ENCODE results near the gene RAP1GDS1.

DNA sequence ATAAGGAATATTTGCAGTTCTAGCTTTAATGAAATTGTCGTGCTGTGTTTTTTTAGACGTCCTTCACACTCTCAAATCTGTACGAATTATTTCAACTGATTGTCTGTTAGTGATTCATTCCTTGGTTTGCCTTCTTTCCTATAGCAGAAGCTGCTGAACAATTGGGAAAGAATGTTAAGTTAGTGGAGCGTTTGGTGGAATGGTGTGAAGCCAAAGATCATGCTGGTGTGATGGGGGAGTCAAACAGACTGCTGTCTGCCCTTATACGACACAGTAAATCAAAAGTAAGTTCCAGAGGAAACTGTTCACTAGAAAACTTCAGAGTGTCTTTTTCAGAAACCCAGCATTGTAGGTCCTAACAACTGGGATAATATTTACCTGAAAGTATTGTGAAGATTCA lies 159.9 kb downstream of the RAP1GDS1 start:
- TF ChIP-seq, protein P1, sequence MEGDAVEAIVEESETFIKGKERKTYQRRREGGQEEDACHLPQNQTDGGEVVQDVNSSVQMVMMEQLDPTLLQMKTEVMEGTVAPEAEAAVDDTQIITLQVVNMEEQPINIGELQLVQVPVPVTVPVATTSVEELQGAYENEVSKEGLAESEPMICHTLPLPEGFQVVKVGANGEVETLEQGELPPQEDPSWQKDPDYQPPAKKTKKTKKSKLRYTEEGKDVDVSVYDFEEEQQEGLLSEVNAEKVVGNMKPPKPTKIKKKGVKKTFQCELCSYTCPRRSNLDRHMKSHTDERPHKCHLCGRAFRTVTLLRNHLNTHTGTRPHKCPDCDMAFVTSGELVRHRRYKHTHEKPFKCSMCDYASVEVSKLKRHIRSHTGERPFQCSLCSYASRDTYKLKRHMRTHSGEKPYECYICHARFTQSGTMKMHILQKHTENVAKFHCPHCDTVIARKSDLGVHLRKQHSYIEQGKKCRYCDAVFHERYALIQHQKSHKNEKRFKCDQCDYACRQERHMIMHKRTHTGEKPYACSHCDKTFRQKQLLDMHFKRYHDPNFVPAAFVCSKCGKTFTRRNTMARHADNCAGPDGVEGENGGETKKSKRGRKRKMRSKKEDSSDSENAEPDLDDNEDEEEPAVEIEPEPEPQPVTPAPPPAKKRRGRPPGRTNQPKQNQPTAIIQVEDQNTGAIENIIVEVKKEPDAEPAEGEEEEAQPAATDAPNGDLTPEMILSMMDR (conservative IDR thresholded peaks at IDR 0.05; ENCODE audit: low read depth, low read length), result no peak
- TF ChIP-seq EZH2 (IDR thresholded peaks at IDR 0.05; ENCODE audit: low read length, unreplicated experiment), result no peak
